GM03348 (cell line): ENCODE results near the gene LRRC2.

ENCODE experiments used
- DNase-seq: peaks from one replicate; pipeline ENCODE4 v3.0.0; 2012; ENCODE audit warnings: low spot score

The LRRC2 gene

DNA sequence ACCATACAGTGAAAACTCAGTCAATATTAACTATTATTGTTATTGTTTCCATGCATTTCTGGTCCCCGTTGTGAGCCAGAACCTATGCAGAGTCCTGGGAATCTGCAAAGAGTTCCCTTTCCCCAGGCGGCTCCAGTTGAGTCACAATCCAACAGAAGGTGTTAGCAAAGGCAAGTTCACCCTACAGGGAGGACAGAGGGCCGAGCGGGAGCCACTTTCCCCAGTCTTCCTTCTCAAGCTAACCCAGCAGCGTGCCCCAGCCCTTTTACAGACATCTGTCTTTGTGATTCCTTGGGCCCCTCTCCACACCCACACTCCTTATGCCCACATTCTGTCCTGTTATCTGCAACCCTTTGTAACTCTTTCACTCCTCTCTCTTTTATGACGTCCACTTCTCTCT is 88.3 kb downstream of the LRRC2 start:
- DNase-seq: no peak

DNA sequence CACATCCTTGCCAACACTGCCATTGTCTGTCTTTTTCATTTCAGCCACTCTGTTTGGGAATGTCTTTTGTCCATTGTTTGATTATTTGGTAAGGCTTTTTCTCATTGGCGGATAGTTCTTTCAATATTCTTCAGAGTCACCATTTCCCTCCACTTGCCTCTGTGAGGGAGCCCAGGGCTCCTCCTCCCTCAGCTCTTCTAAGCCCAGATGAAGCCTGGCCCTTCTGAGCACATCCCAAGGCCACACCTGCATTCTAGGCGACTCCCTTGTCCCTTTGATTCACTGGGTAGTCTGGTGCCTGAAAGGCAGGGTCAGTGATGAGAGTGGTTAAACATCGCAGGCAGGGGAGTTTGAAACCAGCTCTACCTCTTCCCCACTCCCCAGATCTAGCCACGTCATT is 89.0 kb downstream of the LRRC2 start:
- no peak for DNase-seq

DNA sequence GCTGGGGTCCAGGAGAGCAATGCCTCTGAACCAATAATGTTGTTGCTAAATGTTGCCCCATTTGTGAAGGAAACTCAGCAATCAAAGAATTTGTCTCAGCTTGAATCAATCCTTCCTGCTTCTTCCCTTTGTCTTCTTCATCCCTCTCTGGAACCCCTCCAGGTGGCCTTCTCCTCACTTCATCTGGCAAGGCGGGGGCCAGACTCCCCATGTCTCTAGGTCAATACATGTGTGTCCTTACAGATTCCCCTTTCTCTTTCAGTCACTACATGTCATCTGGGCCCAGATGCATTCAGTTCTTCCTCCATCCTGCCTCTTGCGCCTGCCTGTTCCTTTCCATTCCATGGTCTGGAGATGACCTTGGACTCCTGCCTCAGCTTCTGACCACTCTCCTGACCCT is 93.4 kb downstream of the LRRC2 start:
- DNase-seq: no peak

DNA sequence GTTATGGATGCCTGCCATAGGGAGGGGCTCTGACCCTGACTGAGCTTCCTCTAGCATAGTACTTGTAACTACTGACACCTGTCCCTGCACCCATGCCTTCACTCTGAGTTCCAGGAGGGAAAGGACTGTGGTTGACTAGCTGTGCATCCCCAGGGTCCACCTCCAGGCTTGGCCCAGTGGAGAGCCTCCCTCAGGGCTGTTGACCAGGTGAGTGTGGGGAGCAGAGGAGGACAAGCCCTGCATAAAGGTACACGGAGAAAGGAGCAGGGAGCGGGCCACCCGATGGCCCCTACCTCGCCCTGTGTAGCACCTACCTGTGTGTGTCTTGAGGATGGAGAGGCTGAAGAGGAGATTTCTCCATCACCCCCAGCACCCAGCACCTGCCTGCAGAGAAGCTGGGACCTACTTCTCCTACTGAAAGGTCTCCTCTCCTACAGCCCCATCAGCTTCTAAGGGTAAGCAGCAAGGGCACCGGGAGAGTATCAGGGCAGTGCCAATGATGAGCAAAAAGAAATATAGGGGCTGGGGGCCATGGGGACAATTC is 94.7 kb downstream of the LRRC2 start:
- DNase-seq: no peak

DNA sequence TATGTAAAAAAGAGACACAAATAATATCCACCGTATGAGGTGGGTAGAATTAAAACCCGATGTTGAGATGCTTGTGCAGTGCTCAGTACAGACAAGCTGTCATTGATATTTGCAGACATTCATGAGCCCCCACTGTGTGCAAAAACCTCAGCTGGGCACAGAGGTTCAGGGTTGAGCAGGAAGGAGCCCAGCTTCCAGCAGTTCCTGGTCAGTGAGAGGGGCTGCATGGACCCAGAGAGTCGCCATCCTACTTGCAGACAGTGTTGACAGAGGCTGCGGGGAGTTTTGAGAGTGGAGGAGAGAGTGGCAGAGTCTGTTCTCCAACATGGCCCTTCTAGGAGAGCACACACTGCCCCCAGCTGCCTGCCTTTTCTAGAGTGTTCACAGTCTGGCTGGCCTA is 95.3 kb downstream of the LRRC2 start:
- DNase-seq: no peak

DNA sequence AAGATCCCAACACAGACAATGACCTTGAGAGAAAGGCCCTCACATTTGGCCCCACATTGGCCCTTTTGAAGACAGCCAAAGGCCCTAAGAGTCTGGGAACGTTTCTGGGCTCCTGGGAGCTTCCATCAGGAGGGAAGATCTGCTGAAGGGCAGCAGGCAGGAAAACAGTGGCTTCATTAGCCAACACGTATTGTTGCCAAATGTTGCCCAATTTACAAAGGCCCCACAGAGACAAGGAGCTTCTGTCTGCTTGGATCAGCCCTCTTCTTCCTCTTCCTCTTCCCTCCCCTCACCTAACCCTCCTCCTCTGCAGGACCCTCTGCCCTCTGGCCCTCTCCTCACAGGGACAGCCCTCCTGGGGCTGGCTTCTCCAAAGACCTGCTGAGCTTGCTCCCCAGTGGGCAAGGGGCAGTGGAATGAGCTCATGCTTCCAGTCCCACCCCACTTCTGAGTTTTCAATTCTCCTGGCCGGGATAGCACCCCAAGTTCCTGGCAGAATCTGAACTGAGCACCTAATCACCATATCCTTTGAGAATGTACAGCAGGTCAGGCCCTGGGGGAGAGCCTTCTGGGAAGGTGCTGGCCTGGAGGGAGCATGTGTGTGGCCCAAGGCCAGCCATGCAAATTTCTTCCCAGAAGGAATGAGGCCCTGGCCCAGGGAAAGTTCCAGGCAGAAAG is 96.3 kb downstream of the LRRC2 start:
- DNase-seq: no peak

DNA sequence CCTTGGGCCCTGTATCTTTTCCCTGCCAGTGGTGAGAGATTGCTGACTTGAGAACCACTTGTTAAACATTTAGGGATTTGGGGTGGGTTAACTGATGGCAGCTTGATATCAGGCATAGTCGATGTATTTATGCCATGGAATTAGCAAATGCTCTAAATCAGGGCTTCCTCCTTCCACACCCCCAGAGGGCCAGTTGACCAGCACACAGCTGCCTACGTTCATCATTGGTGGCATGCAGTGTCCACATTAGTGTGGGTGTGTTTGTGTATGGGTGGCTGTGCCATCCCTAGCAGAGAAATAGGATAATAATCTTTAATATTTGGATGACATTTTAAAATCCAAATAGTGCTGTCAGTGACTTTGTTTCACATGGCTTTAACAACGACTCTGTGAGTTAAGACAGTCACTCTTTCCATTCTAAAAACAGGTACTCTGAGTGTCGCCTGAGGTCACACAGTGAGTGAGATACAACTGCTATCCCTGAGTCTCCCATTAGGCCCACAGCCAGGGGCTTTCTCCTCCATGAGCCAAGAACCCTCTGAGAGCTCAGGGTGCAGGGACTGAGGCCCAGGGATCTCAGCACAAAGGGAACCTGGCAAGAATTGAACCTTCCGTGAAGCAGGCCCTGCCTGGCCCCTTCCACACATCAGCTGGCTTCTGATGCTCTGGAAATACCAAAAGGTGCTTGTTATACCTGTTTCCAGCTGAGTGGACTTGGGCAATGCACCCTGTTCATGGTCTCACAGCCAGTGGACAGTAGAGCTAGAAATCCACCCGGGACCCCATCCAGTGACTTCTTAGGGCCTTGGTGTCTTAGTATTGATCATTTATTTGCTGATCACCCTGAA is 97.1 kb downstream of the LRRC2 start:
- no peak for DNase-seq

DNA sequence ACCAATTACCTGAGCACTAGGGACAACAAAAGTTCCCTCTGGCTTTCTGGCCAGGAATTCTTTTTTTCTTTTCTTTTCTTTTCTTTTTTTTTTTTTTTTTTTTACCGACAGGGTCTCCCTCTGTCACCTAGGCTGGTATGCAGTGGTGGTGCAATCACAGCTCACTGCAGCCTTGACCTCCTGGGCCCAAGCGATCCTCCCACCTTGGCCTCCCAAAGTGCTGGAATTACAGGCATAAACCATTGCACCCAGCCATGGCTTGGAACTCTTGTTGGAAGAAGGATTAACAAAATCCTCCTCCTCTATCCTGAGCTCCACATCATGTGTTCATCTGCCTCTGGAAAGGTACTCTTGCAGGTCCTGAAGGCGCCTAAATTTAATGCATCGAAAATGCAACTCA is 98.5 kb downstream of the LRRC2 start:
- no peak for DNase-seq

DNA sequence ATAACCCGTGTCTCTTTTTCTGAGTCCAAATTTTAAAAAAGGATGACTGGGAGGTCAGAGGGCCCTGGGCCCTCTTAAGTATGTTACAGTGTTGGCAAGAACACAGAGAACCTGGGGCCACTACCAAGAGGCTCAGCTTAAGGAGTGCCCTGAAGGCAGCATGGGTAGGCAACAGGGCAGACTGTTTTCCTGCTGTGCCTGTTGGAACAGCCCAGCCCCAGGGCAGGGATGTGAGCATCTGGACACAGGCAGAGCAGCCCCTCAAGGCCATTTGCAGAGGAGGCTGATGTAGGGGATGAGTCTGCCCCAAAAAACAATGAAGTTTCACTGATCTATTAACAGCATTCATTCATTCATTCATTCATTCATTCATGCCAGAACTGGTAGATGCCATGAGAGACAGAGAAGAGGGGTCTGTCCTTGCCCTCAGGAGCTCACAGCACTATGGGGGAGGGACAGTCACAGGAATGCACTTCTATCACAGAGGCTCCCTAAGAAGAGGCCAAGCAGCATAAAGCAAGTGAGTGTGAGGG is 99.2 kb downstream of the LRRC2 start:
- DNase-seq: no peak

DNA sequence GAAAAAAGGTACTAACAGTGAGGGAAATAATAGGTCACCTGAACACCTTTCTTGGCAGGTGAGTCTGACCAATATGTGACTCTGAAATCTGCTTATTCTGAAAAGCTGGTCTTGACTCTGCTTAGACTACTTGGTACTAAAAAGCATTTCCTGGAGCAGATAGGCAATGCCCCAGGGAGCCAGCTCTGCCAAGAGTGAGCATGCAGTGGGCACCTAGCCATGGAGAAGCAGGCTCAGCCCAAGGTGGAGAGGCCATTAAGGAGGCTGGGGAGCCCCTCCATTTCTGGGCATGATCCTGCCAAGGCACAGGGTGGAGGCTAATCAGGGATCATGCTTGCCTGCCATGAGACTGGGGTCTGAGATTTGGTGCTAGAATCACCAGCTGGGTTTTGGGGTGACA is 99.8 kb downstream of the LRRC2 start:
- DNase-seq: no peak
